MM.1S (cell line): ENCODE results near the gene SPINK14.

Experiments
- EZH2 ChIP-seq: fragments of 300-600 bp; sonication (generic); optimal IDR thresholded peaks from 2 replicates; pipeline ENCODE3; 2017; ENCODE audit warnings: low read depth, mild to moderate bottlenecking, antibody characterized with exemption, low read length, mixed read lengths
- EZH2phosphoT487 ChIP-seq: fragments of 300-600 bp; sonication (generic); IDR thresholded peaks from 2 replicates; pipeline ENCODE4 v1.6.1; 2018; ENCODE audit warnings: antibody characterized with exemption, low read length
- TF ChIP-seq, protein P1 (sequence below): fragments of 300-600 bp; sonication (generic); IDR thresholded peaks from 2 replicates; pipeline ENCODE4 v1.5.1; 2016; ENCODE audit warnings: antibody characterized with exemption, low read length, mixed read lengths

DNA sequence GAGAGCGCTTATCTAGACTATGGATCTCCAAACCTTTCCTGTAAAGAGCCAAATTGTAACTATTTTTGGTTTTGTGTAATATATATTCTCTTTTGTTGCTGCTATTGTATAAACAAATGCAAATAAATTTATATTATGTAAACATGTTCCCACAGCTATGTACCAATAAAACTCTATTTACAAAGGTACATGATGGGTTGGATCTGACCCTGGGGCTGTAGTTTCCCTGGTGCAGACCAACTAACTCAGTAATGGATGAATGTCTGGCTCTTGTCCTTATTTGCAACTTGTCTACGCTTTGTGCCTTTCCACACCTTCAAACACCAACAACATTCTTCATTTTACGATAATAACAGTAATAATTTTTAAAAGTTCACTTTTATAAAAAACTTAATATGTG lies 27.5 kb upstream of the SPINK14 start:
- TF ChIP-seq, protein P1, sequence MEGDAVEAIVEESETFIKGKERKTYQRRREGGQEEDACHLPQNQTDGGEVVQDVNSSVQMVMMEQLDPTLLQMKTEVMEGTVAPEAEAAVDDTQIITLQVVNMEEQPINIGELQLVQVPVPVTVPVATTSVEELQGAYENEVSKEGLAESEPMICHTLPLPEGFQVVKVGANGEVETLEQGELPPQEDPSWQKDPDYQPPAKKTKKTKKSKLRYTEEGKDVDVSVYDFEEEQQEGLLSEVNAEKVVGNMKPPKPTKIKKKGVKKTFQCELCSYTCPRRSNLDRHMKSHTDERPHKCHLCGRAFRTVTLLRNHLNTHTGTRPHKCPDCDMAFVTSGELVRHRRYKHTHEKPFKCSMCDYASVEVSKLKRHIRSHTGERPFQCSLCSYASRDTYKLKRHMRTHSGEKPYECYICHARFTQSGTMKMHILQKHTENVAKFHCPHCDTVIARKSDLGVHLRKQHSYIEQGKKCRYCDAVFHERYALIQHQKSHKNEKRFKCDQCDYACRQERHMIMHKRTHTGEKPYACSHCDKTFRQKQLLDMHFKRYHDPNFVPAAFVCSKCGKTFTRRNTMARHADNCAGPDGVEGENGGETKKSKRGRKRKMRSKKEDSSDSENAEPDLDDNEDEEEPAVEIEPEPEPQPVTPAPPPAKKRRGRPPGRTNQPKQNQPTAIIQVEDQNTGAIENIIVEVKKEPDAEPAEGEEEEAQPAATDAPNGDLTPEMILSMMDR, result no peak
- no peak for TF ChIP-seq EZH2
- TF ChIP-seq EZH2phosphoT487, result no peak
